Body of pancreas (tissue), 4 donors: ENCODE data around the gene TUSC1. TPM values are rescaled to one million over a fixed set of nuclear protein-coding genes. Genes with fewer than 3 reads are reported as not detected.
"Not testable (repeated sequence)": the region's sequence is repeated elsewhere in the genome, so short reads cannot be mapped to it uniquely, and the experiment has no call there.

Source experiments
- ATAC-seq: fragments of 150-250 bp; one replicate; pipeline ENCODE4 v1.9.1; 2016
- DNase-seq, 4 donors: peaks; one replicate each; pipeline ENCODE4 v3.0.0-alpha.2; 2019
- H3K27ac ChIP-seq, 4 donors: fragments of 200-600 bp; sonication (generic); 1 replicate in 3 of 4; 2 replicates in 1 of 4; pipeline versions ENCODE4 v1.5.1 to v1.6.1; 2016 to 2019; ENCODE audit warnings: mild to moderate bottlenecking in 1 of 4, mixed read lengths in 1 of 4, moderate library complexity in 1 of 4
- H3K27me3 ChIP-seq, 2 donors: fragments of 200-600 bp; sonication (generic); one replicate each; pipeline ENCODE4 v1.6.0; 2016; ENCODE audit warnings: mild to moderate bottlenecking in 1 of 2
- H3K36me3 ChIP-seq, 2 donors: fragments of 200-600 bp; sonication (generic); replicated peaks in 1 of 2; 2 replicates each; pipeline ENCODE4 v1.5.1; 2016; ENCODE audit warnings: low read depth in 2 of 2; ENCODE audit not compliant: insufficient read depth in 1 of 2
- H3K4me1 ChIP-seq: fragments of 200-600 bp; sonication (generic); one replicate; pipeline ENCODE4 v1.6.0; 2016
- H3K4me3 ChIP-seq, 2 donors: fragments of 200-600 bp; sonication (generic); 1 replicate in 1 of 2; 2 replicates in 1 of 2; pipeline ENCODE4 v1.5.1; 2016 to 2019
- H3K9me3 ChIP-seq, 3 donors: fragments of 200-600 bp; sonication (generic); 1 replicate in 2 of 3; 2 replicates in 1 of 3; pipeline ENCODE4 v1.5.1; 2016
- CTCF ChIP-seq, 7 experiments: fragments of 450-650 bp in 4 of 7; fragments of 200-600 bp in 3 of 7; sonication (generic) in 3 of 7; IDR thresholded peaks; one replicate each; pipeline ENCODE4 v1.5.1; 2016 to 2019; ENCODE audit warnings: antibody characterized with exemption in 7 of 7
- POLR2A ChIP-seq, 3 donors: fragments of 450-650 bp; IDR thresholded peaks; one replicate each; pipeline ENCODE4 v1.6.1; 2016; ENCODE audit warnings: antibody characterized with exemption in 3 of 3, mild to moderate bottlenecking in 2 of 3
- WGBS, 2 donors: methylation state at CpG; one replicate each; pipeline ENCODE4 v1.1.5; 2017; 5-methylcytosine and 5-hydroxymethylcytosine counted together
- intact Hi-C: fragments of 100-400 bp; cut with DNase I; formaldehyde crosslinking; loops from one replicate; pipeline ENCODE4 v1.15.1; 2023
- total RNA-seq, 2 donors: library from RNA; depleted of rRNA; stranded (reverse); fragments of >200 nt; gene quantifications; one replicate each; pipeline ENCODE4 v1.1.0, GENCODE V29; 2016

Gene TUSC1
- total RNA-seq, 2 donors from 2014 or later = 14.3 to 24.4 TPM

- Histone ChIP-seq H3K4me1 (peaks cover 19% of the 10 kb centered on the region), H3K36me3 (no peaks in the 10 kb centered on the region), H3K4me3 (peak overlapping the region; percentile 67 to 81), H3K9me3 (no peaks in the 10 kb centered on the region), H3K27me3 (no peaks in the 10 kb centered on the region), H3K27ac (peak overlapping the region; percentile 74 to 98 (median 96))
- ATAC-seq (peak; percentile 91), DNase-seq (peak; percentile 88 to 93 (median 90))
- intact Hi-C loops = no loop called here
- peak; percentile 82 to 91 (median 88) for TF ChIP-seq POLR2A (IDR thresholded peaks at IDR 0.05)
- no peak for TF ChIP-seq CTCF (IDR thresholded peaks at IDR 0.05)
- WGBS, 2 donors = 4% methylated on average over 8 to 72 of the region's 77 CpGs
Measured at GRCh38 chr9:25677301-25678146, 720 bp downstream of the TUSC1 start.

- WGBS, 2 donors = 81 to 86% methylated on average over 2 of the region's 2 CpGs
- DNase-seq, intact Hi-C loops: not testable (repeated sequence)
Measured at GRCh38 chr9:25675858-25676257, 2.4 kb downstream of the TUSC1 start.

GRCh38 chr9:25658571-25658970 lies 19.7 kb downstream of the TUSC1 start:
- no peaks in the 10 kb centered on the region for H3K9me3 ChIP-seq
- no peaks in the 10 kb centered on the region for H3K27me3 ChIP-seq
- no peak for DNase-seq
- intact Hi-C loops = no loop called here
- H3K27ac ChIP-seq = no peak overlapping the region
- no peak for ATAC-seq
- TF ChIP-seq POLR2A (IDR thresholded peaks at IDR 0.05) (no peak), CTCF (IDR thresholded peaks at IDR 0.05) (no peak)
- H3K4me1 ChIP-seq = no peaks in the 10 kb centered on the region
- no peak overlapping the region for H3K4me3 ChIP-seq
- 67 to 80% methylated on average over 2 of the region's 2 CpGs for WGBS, 2 donors
- no peaks in the 10 kb centered on the region for H3K36me3 ChIP-seq

More at GRCh38 chr9:25675858-25676257, 2.4 kb downstream of the TUSC1 start:
- not testable (repeated sequence) for H3K27me3 ChIP-seq, H3K27ac ChIP-seq, ATAC-seq, H3K9me3 ChIP-seq, H3K36me3 ChIP-seq, H3K4me3 ChIP-seq
- H3K4me1 ChIP-seq = peaks cover 19% of the 10 kb centered on the region

- H3K27ac ChIP-seq = no peak overlapping the region
- H3K27me3 ChIP-seq = no peaks in the 10 kb centered on the region
- DNase-seq (no peak), ATAC-seq (no peak)
- no peaks in the 10 kb centered on the region for H3K4me1 ChIP-seq
- H3K4me3 ChIP-seq = no peak overlapping the region
- intact Hi-C loops = no loop called here
- TF ChIP-seq POLR2A (IDR thresholded peaks at IDR 0.05) (no peak), CTCF (IDR thresholded peaks at IDR 0.05) (no peak)
- H3K36me3 ChIP-seq = no peaks in the 10 kb centered on the region
- 51 to 59% methylated on average over 2 of the region's 2 CpGs for WGBS, 2 donors
- H3K9me3 ChIP-seq = no peaks in the 10 kb centered on the region
Measured at GRCh38 chr9:25654417-25654816, 23.8 kb downstream of the TUSC1 start.

GRCh38 chr9:25648116-25648515 lies 30.1 kb downstream of the TUSC1 start:
- Histone ChIP-seq H3K9me3 (no peaks in the 10 kb centered on the region), H3K36me3 (no peaks in the 10 kb centered on the region), H3K27me3 (no peaks in the 10 kb centered on the region), H3K27ac (no peak overlapping the region), H3K4me1 (no peaks in the 10 kb centered on the region), H3K4me3 (no peak overlapping the region)
- DNase-seq = no peak
- no peak for ATAC-seq
- 47 to 57% methylated on average over 3 of the region's 3 CpGs for WGBS, 2 donors
- TF ChIP-seq POLR2A (IDR thresholded peaks at IDR 0.05) (no peak), CTCF (IDR thresholded peaks at IDR 0.05) (no peak)
- intact Hi-C loops = no loop called here
